ENCODE data around the gene ARL16.

GRCh38 chr17:81684442-81684911 lies 880 bp upstream of the ARL16 start:
- TF ChIP-seq CTCF (IDR thresholded peaks at IDR 0.05) (no peak), POLR2A (IDR thresholded peaks at IDR 0.05) (no peak)
